MM.1S (cell line): ENCODE data around the gene REC114.

Source experiments
- DNase-seq: peaks from one replicate; pipeline ENCODE4 v3.0.0-alpha.2; 2015
- H2AFZ ChIP-seq: fragments of 300-600 bp; sonication (generic); 2 replicates; pipeline ENCODE4 v1.6.0; 2016; ENCODE audit warnings: antibody characterized with exemption, low read length
- H3F3A ChIP-seq: fragments of 300-600 bp; sonication (generic); 2 replicates; pipeline ENCODE4 v1.6.1; 2016; ENCODE audit warnings: mild to moderate bottlenecking, antibody characterized with exemption, low read length, moderate library complexity, mixed read lengths; ENCODE audit not compliant: insufficient read depth
- H3K27ac ChIP-seq: fragments of 300-600 bp; sonication (generic); 2 replicates; pipeline ENCODE4 v1.5.1; 2016; ENCODE audit warnings: mild to moderate bottlenecking, low read length
- H3K27me3 ChIP-seq: fragments of 300-600 bp; sonication (generic); replicated peaks from 2 replicates; pipeline ENCODE4 v1.6.0; 2016; ENCODE audit warnings: low read length; ENCODE audit not compliant: insufficient read depth
- H3K36me3 ChIP-seq: fragments of 300-600 bp; sonication (generic); replicated peaks from 2 replicates; pipeline ENCODE4 v1.6.1; 2016; ENCODE audit warnings: mild to moderate bottlenecking, low read length, mixed read lengths; ENCODE audit not compliant: insufficient read depth
- H3K4me1 ChIP-seq: fragments of 300-600 bp; sonication (generic); 2 replicates; pipeline ENCODE4 v1.6.1; 2016; ENCODE audit warnings: low read length, mixed read lengths
- H3K4me2 ChIP-seq: fragments of 300-600 bp; sonication (generic); 2 replicates; pipeline ENCODE4 v1.6.0; 2016; ENCODE audit warnings: low read depth, low read length
- H3K4me3 ChIP-seq: fragments of 300-600 bp; sonication (generic); 2 replicates; pipeline ENCODE4 v1.5.1; 2016; ENCODE audit warnings: low read length, mixed read lengths
- H3K79me2 ChIP-seq: fragments of 300-600 bp; sonication (generic); 2 replicates; pipeline ENCODE4 v1.6.1; 2016; ENCODE audit warnings: mixed run types, low read length, mixed read lengths
- H3K9ac ChIP-seq: fragments of 300-600 bp; sonication (generic); 2 replicates; pipeline ENCODE4 v1.6.1; 2016; ENCODE audit warnings: low read length, mixed read lengths
- H3K9me2 ChIP-seq: fragments of 300-600 bp; sonication (generic); replicated peaks from 2 replicates; pipeline ENCODE4 v1.6.1; 2016; ENCODE audit warnings: mild to moderate bottlenecking, low read length, mixed read lengths; ENCODE audit not compliant: insufficient read depth
- H3K9me3 ChIP-seq: fragments of 300-600 bp; sonication (generic); replicated peaks from 2 replicates; pipeline ENCODE4 v1.6.1; 2016; ENCODE audit warnings: mild to moderate bottlenecking, low read length, mixed read lengths; ENCODE audit not compliant: insufficient read depth
- H4K20me1 ChIP-seq: fragments of 300-600 bp; sonication (generic); 2 replicates; pipeline ENCODE4 v1.6.1; 2016; ENCODE audit warnings: mild to moderate bottlenecking, low read length, moderate library complexity, mixed read lengths; ENCODE audit not compliant: insufficient read depth
- EZH2 ChIP-seq: fragments of 300-600 bp; sonication (generic); optimal IDR thresholded peaks from 2 replicates; pipeline ENCODE3; 2017; ENCODE audit warnings: low read depth, mild to moderate bottlenecking, antibody characterized with exemption, low read length, mixed read lengths
- EZH2phosphoT487 ChIP-seq: fragments of 300-600 bp; sonication (generic); IDR thresholded peaks from 2 replicates; pipeline ENCODE4 v1.6.1; 2018; ENCODE audit warnings: antibody characterized with exemption, low read length
- TF ChIP-seq, protein P1 (sequence below): fragments of 300-600 bp; sonication (generic); IDR thresholded peaks from 2 replicates; pipeline ENCODE4 v1.5.1; 2016; ENCODE audit warnings: antibody characterized with exemption, low read length, mixed read lengths

REC114 gene

DNA sequence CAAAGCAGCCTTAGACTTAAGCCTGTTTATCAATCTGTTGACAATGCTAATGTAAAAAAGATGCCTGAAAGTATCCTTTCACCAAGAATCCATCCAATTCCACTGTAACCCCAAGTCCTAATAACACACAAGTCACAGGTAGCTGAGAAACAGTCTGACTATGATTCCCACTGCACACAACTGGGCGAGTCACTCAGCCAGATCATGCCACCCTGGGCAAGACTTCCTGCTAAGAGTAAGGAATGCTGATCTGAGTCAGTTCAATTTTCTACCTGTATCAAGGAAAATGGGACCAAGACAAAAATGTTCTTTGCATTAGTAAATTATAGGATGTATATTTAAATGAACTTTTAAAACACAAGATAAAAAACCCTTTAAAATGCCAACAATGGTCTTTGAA is 157.0 kb downstream of the REC114 start:
- no peaks in the 10 kb centered on the region for H3K36me3 ChIP-seq
- H3K27ac ChIP-seq, result no peak overlapping the region
- TF ChIP-seq, protein P1, sequence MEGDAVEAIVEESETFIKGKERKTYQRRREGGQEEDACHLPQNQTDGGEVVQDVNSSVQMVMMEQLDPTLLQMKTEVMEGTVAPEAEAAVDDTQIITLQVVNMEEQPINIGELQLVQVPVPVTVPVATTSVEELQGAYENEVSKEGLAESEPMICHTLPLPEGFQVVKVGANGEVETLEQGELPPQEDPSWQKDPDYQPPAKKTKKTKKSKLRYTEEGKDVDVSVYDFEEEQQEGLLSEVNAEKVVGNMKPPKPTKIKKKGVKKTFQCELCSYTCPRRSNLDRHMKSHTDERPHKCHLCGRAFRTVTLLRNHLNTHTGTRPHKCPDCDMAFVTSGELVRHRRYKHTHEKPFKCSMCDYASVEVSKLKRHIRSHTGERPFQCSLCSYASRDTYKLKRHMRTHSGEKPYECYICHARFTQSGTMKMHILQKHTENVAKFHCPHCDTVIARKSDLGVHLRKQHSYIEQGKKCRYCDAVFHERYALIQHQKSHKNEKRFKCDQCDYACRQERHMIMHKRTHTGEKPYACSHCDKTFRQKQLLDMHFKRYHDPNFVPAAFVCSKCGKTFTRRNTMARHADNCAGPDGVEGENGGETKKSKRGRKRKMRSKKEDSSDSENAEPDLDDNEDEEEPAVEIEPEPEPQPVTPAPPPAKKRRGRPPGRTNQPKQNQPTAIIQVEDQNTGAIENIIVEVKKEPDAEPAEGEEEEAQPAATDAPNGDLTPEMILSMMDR, result no peak
- no peak for TF ChIP-seq EZH2
- TF ChIP-seq EZH2phosphoT487, result no peak
- no peaks in the 10 kb centered on the region for H3K9me2 ChIP-seq
- no peak overlapping the region for H3K4me2 ChIP-seq
- H3K4me3 ChIP-seq, result no peak overlapping the region
- H3K9ac ChIP-seq, result no peak overlapping the region
- DNase-seq, result no peak
- no peak overlapping the region for H2AFZ ChIP-seq
- no peaks in the 10 kb centered on the region for H3K27me3 ChIP-seq
- no peaks in the 10 kb centered on the region for H3K4me1 ChIP-seq
- H3K79me2 ChIP-seq, result peaks cover 83% of the 10 kb centered on the region
- H3K9me3 ChIP-seq, result no peaks in the 10 kb centered on the region
- H4K20me1 ChIP-seq, result peaks cover 14% of the 10 kb centered on the region
- H3F3A ChIP-seq, result no peaks in the 10 kb centered on the region

DNA sequence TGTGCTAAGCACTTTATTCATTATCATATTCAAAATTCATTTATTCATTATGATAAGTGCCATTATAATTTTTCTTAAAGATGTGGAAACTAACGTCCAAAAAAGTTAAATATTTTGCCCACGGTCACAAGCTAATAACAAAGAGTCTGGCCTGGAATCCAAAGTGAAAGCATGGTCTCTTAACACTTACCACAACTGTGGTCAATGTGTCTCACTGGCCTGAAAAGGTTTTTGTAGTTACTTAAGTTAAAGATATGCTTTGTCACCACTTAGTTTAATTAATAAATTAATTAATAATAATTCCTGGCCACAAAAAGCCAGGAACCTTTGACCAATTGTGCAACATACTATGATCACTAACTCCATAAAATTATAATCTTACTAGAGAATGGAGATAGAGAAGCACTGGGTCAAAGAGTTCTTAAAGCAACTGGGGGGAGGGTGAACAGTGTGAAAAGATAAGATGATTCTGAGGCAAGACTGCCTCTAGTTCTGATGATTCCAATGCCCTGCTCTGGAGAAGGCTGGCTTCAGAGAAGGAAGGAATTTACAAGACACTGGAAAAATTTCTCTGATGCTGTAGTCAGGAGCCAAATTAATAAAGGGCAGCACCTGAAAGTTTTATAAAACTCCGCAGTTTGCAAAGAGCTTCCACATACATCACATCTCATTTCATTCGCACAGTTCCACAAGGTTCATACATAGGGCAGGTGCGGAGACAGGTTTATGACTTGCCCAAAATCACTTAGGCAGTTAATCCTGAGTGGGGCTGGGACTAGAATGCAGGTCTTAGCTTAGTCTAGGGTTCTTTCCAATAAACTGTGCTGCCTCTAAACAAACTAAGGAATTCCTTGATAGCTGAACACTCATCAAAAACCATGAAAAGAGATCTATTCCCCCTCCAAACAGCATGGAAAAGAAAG is 157.7 kb downstream of the REC114 start:
- no peaks in the 10 kb centered on the region for H3K4me1 ChIP-seq
- H3K9me2 ChIP-seq, result no peaks in the 10 kb centered on the region
- H3K27me3 ChIP-seq, result no peaks in the 10 kb centered on the region
- no peak overlapping the region for H3K27ac ChIP-seq
- no peaks in the 10 kb centered on the region for H3K36me3 ChIP-seq
- H3K4me2 ChIP-seq, result no peak overlapping the region
- no peak overlapping the region for H2AFZ ChIP-seq
- no peak overlapping the region for H3K4me3 ChIP-seq
- no peak for TF ChIP-seq EZH2
- TF ChIP-seq EZH2phosphoT487, result no peak
- TF ChIP-seq, protein P1, result no peak
- H4K20me1 ChIP-seq, result peaks cover 14% of the 10 kb centered on the region
- no peaks in the 10 kb centered on the region for H3F3A ChIP-seq
- no peak for DNase-seq
- H3K9ac ChIP-seq, result no peak overlapping the region
- H3K9me3 ChIP-seq, result no peaks in the 10 kb centered on the region
- peaks cover 87% of the 10 kb centered on the region for H3K79me2 ChIP-seq

DNA sequence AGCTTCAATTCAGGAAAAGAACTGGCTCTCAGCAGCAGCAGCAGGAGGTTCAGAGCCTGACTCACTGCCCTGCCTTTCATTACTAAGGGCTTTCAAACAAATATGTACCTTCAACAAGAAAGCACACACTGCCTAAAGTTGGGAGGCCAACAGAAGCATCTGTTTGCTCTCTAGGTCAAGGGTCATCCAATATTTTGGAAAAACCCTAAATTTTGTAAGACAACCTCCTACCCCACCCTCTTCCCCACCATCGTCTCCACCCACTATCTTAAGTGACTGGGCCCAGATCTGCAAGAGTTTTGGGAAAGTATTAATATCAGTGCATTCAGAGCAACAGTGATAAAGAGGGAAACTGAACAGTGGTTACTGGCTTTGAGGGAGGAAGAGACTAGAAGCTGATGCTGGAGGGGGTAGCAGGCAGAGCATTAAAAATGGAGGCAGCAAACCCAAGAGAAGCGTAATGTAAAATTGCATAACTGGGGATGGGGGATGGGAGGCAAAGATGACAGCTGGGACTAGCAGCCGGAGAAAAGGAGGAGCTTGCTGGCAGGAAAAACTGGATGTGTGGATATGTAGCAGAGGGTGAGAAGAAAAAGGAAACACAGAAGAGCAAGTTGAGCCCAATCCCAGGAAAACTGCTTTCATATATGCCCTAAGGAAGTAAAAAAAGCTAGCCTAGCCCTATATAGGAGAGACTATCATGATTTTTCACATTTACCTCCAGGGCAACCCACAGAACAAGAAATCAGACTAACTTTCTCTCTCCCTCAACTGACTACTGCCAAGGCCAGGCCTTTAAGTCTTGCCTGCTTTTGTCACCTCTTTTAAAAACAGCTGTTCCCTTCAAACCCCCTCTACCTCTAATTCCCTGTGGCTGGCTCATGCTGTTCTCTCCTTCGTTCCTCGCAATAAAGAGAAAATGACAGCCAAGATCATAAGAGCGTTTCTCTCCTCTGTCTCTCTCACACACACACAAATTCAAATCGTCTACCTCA is 158.8 kb downstream of the REC114 start:
- Histone ChIP-seq H3K4me1 (no peaks in the 10 kb centered on the region), H3K4me2 (no peak overlapping the region), H3K4me3 (no peak overlapping the region)

More for the DNA sequence above, 158.8 kb downstream of the REC114 start:
- no peaks in the 10 kb centered on the region for H3K27me3 ChIP-seq
- H3K36me3 ChIP-seq, result no peaks in the 10 kb centered on the region
- no peak overlapping the region for H3K9ac ChIP-seq
- no peaks in the 10 kb centered on the region for H3F3A ChIP-seq
- H3K9me3 ChIP-seq, result no peaks in the 10 kb centered on the region
- H3K79me2 ChIP-seq, result peaks cover 95% of the 10 kb centered on the region
- no peaks in the 10 kb centered on the region for H3K9me2 ChIP-seq
- H2AFZ ChIP-seq, result no peak overlapping the region
- H3K27ac ChIP-seq, result no peak overlapping the region
- no peak for DNase-seq
- peaks cover 14% of the 10 kb centered on the region for H4K20me1 ChIP-seq
- no peak for TF ChIP-seq EZH2
- no peak for TF ChIP-seq EZH2phosphoT487
- TF ChIP-seq, protein P1, result no peak
